GM12873 (cell line): ENCODE data around the gene UTF1.

Source experiments
- TF ChIP-seq, protein P1 (sequence below): IDR thresholded peaks from 2 replicates; pipeline ENCODE4 v1.5.1; 2012; ENCODE audit warnings: low read depth, mild to moderate bottlenecking, moderate library complexity, low read length, control low read depth; ENCODE audit not compliant: insufficient read depth; ENCODE audit errors: missing control alignments

UTF1 gene

DNA sequence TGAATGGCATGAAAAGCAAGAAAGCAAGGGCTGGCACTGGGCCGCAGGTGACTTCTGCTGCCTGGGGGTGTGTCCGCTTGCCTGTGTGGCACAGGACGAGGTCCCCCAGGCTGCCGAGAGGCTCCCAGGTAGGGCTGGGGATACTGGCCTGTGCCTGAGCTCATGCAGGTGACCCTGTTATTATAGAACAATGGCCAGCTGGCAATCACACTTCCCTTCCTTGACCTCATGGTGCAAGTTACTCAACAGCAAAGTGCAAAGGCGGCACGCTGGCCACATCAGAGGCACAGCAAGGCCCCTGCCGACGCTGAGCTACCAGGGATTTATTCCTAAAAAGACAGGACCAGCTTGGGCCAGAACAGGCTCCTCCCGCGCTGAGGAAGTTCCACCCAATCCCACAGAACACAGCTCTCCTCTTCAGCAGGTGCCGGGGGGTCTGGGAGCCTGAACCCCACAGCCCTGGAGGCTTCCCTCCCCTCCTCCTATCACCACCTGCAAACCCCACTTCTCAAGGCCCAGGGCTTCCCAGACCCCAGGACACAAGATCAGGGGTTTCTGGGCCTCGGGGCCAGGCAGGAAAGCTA is 48.1 kb downstream of the UTF1 start:
- TF ChIP-seq, protein P1, sequence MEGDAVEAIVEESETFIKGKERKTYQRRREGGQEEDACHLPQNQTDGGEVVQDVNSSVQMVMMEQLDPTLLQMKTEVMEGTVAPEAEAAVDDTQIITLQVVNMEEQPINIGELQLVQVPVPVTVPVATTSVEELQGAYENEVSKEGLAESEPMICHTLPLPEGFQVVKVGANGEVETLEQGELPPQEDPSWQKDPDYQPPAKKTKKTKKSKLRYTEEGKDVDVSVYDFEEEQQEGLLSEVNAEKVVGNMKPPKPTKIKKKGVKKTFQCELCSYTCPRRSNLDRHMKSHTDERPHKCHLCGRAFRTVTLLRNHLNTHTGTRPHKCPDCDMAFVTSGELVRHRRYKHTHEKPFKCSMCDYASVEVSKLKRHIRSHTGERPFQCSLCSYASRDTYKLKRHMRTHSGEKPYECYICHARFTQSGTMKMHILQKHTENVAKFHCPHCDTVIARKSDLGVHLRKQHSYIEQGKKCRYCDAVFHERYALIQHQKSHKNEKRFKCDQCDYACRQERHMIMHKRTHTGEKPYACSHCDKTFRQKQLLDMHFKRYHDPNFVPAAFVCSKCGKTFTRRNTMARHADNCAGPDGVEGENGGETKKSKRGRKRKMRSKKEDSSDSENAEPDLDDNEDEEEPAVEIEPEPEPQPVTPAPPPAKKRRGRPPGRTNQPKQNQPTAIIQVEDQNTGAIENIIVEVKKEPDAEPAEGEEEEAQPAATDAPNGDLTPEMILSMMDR = no peak

DNA sequence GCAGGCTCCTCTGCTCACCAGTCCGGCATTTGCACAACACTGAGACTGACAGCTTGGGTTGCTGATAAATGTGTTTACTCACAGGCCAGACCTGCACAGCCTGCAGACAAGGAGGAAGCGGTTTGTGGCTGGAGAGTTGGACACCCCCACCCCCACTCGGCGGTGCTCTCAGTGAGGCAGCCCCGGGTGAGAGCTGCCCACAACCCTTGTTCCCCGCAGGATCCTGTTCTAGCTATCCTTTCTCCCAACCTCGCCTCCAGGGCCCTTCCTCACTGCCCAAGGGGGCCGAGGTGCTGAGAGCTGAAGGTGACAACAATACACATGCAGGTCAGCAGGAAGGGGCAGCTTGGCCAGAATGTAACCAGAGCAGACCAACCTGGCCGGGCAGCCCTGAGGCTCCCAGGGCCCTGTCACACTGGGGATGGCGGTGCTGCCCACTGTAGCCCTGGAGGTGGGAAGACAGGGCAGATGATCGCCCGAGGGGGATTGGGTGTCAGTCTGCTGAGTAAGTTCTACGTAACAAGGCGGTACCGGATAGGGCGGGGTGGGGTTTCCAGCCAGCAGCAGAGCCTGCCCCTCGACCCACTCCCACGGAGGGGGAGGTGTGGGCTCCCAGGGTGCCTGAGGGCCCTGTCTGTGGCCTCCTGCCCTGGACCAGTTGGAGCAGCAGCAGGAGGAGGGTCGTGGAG is 48.7 kb downstream of the UTF1 start:
- TF ChIP-seq, protein P1 = no peak

DNA sequence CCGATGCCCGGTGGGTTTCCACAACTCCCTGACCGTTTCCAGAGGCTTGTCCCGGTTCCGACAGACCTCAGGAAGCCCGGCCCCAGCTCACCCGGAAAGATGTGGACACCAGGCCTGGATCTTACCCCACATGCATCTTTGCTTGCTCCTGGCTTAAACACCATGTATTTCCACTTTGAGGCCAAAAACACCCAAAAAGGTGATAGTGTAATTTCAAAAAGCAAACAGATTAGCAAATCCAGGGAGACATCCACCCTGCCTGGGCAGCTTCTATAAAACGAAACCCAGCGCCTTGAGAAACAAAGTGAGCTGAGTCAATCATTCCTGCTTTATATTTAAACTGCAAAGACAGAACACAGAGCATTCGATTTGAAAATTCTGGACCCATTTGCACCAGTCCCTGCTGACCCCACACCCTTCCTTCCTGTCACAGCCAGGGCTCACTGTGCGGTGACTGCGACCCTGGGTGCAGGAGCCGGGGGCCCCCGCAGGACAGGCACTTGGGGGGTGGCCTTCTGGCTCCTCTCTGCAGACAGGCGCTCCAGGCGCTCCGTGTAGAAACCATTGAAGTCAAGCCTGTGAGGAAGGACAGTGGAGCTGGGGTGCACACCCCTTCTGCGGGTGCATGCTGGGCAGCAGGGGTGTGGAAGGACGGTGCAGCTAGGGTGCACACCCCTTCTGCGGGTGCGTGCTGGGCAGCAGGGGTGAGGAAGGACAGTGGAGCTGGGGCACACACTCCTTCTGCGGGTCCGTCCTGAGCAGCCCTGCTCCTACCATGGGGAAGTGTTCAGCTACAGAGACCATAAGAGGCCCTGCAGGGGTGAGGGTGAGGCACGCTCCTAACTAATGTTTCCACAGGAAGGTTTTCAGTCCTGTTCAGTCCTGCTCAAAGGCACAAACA is 49.6 kb downstream of the UTF1 start:
- TF ChIP-seq, protein P1 = no peak

DNA sequence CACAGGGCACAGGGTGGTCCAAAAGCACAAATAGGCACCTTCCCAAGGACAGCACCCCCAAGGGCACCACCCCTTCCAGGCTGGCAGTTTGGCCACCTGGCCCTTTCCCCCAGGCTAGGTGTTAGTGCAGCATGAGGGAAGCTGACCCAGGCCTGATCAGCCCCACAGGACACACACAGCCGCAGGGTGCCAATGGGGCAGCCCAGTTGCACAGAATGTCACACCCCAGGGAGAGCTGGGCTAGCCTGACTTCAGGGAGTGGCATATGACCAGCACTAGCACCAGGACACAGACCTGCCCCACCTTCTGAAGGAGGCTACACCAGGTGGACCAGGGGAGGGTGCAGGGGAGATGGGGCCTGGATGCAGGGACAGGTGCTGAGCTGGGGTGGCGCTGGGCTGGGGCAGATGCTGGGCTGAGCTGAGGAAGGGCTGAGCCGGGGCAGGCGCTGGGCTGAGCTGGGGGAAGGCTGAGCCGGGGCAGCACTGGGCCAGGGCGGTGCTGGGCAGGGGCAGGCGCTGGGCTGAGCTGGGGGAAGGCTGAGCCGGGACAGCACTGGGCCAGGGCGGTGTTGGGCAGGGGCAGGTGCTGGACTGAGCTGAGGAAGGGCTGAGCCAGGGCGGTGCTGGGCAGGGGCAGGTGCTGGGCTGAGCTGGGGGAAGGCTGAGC is 50.5 kb downstream of the UTF1 start:
- TF ChIP-seq, protein P1 = no peak

DNA sequence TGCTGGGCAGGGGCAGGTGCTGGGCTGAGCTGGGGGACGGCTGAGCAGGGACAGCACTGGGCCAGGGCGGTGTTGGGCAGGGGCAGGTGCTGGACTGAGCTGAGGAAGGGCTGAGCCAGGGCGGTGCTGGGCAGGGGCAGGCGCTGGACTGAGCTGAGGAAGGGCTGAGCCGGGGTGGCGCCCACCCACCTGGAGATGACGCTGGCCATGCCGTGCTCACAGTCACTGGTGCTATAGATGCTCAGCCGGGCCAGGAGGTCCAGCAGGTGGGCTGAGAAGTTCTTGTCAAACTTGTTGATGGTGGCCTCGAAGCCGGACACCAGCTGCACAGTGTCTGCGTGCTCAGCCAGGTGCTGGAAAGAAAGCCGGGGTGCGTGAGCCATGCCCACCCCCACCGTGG is 51.1 kb downstream of the UTF1 start:
- TF ChIP-seq, protein P1 = no peak
